Neural cell (in vitro differentiated cells): ENCODE measurements around the gene NDUFB7. TPM values are rescaled to one million over a fixed set of nuclear protein-coding genes. Genes with fewer than 3 reads are reported as not detected.

ENCODE experiments used
- H2AFZ ChIP-seq: fragments of 200-600, 300-800 bp; sonication (generic), shearing (Covaris generic); 2 replicates; pipeline ENCODE4 v1.6.0; 2014; ENCODE audit warnings: low read depth, mild to moderate bottlenecking, antibody characterized with exemption, low read length, moderate library complexity
- H3F3A ChIP-seq: fragments of 200-600 bp; shearing (Covaris generic); 2 replicates; pipeline ENCODE4 v1.6.1; 2016; ENCODE audit warnings: mild to moderate bottlenecking, moderate library complexity, mixed read lengths, antibody characterized with exemption, low read length; ENCODE audit not compliant: insufficient read depth, poor library complexity, severe bottlenecking
- H3K27ac ChIP-seq: fragments of 200-600, 300-800 bp; sonication (generic), shearing (Covaris generic); 2 replicates; pipeline ENCODE4 v1.5.1; 2014; ENCODE audit warnings: mild to moderate bottlenecking, low read length, moderate library complexity
- H3K27me3 ChIP-seq: fragments of 300-800, 200-600 bp; sonication (generic), shearing (Covaris generic); 2 replicates; pipeline ENCODE4 v1.6.0; 2014; ENCODE audit warnings: mild to moderate bottlenecking, low read depth, low read length, moderate library complexity; ENCODE audit not compliant: insufficient read depth
- H3K36me3 ChIP-seq: fragments of 300-800, 200-600 bp; sonication (generic), shearing (Covaris generic); 2 replicates; pipeline ENCODE4 v1.5.1; 2014; ENCODE audit warnings: mild to moderate bottlenecking, antibody characterized with exemption, low read length, moderate library complexity; ENCODE audit not compliant: insufficient read depth
- H3K4me2 ChIP-seq: fragments of 300-800, 200-600 bp; sonication (generic), shearing (Covaris generic); 2 replicates; pipeline ENCODE4 v1.6.0; 2014; ENCODE audit warnings: mild to moderate bottlenecking, low read length
- H3K4me3 ChIP-seq: fragments of 300-800, 200-600 bp; sonication (generic), shearing (Covaris generic); 2 replicates; pipeline ENCODE4 v1.5.1; 2014; ENCODE audit warnings: mild to moderate bottlenecking, low read length, moderate library complexity
- H3K79me2 ChIP-seq: fragments of 200-600 bp; shearing (Covaris generic); replicated peaks from 2 replicates; pipeline ENCODE4 v1.6.0; 2014; ENCODE audit warnings: mild to moderate bottlenecking, low read length, moderate library complexity; ENCODE audit not compliant: insufficient read depth
- H3K9ac ChIP-seq: fragments of 300-800, 200-600 bp; sonication (generic), shearing (Covaris generic); 2 replicates; pipeline ENCODE4 v1.6.1; 2016; ENCODE audit warnings: mild to moderate bottlenecking, low read length, mixed read lengths
- H3K9me2 ChIP-seq: fragments of 200-600 bp; shearing (Covaris generic); 2 replicates; pipeline ENCODE4 v1.6.1; 2016; ENCODE audit warnings: mild to moderate bottlenecking, low read length, mixed read lengths; ENCODE audit not compliant: insufficient read depth
- H3K9me3 ChIP-seq: fragments of 200-600, 300-800 bp; sonication (generic), shearing (Covaris generic); 2 replicates; pipeline ENCODE4 v1.6.1; 2016; ENCODE audit warnings: mild to moderate bottlenecking, mixed run types, low read length, moderate library complexity, mixed read lengths
- H4K20me1 ChIP-seq: fragments of 200-600 bp; shearing (Covaris generic); 2 replicates; pipeline ENCODE4 v1.6.1; 2016; ENCODE audit warnings: mild to moderate bottlenecking, mixed run types; ENCODE audit not compliant: insufficient read depth
- EP300 ChIP-seq: fragments of 450-650 bp; conservative IDR thresholded peaks from 2 replicates; pipeline ENCODE4 v1.6.1; 2014; ENCODE audit warnings: antibody characterized with exemption, mild to moderate bottlenecking, moderate library complexity; ENCODE audit not compliant: poor library complexity, severe bottlenecking
- EZH2 ChIP-seq: fragments of 200-600, 300-800 bp; shearing (Covaris generic), sonication (generic); IDR thresholded peaks from 2 replicates; pipeline ENCODE4 v1.6.1; 2014; ENCODE audit warnings: antibody characterized with exemption, low read length, borderline replicate concordance, mild to moderate bottlenecking; ENCODE audit not compliant: insufficient read depth, poor library complexity, severe bottlenecking
- MXI1 ChIP-seq: fragments of 450-650 bp; conservative IDR thresholded peaks from 2 replicates; pipeline ENCODE4 v1.6.1; 2014; ENCODE audit warnings: antibody characterized with exemption, mild to moderate bottlenecking; ENCODE audit not compliant: poor library complexity, severe bottlenecking
- POLR2AphosphoS5 ChIP-seq: IDR thresholded peaks from 2 replicates; pipeline ENCODE4 v1.6.1; 2012
- RAD21 ChIP-seq: fragments of 450-650 bp; conservative IDR thresholded peaks from 2 replicates; pipeline ENCODE4 v1.6.1; 2014; ENCODE audit warnings: antibody characterized with exemption, mild to moderate bottlenecking, moderate library complexity
- REST ChIP-seq: IDR thresholded peaks from 2 replicates; pipeline ENCODE4 v1.6.1; 2012; ENCODE audit warnings: borderline replicate concordance
- SMC3 ChIP-seq: fragments of 450-650 bp; conservative IDR thresholded peaks from 2 replicates; pipeline ENCODE4 v1.6.1; 2014; ENCODE audit warnings: antibody characterized with exemption, mild to moderate bottlenecking, moderate library complexity; ENCODE audit not compliant: poor library complexity
- TAF1 ChIP-seq: IDR thresholded peaks from 2 replicates; pipeline ENCODE4 v1.6.1; 2012; ENCODE audit warnings: low read depth
- polyA plus RNA-seq: library from polyadenylated mRNA; depleted of rRNA; stranded (reverse); fragments of >200 nt; gene quantifications from 2 replicates; pipeline ENCODE4 v1.2.3, GENCODE V29; 2014
- TF ChIP-seq, protein P1 (sequence below): fragments of 450-650 bp; IDR thresholded peaks from 2 replicates; pipeline ENCODE4 v1.5.1; 2014; ENCODE audit warnings: antibody characterized with exemption, mild to moderate bottlenecking, moderate library complexity; ENCODE audit not compliant: poor library complexity, severe bottlenecking

The NDUFB7 gene
- polyA plus RNA-seq, 1 donor from 2014 or later = 615 TPM

DNA sequence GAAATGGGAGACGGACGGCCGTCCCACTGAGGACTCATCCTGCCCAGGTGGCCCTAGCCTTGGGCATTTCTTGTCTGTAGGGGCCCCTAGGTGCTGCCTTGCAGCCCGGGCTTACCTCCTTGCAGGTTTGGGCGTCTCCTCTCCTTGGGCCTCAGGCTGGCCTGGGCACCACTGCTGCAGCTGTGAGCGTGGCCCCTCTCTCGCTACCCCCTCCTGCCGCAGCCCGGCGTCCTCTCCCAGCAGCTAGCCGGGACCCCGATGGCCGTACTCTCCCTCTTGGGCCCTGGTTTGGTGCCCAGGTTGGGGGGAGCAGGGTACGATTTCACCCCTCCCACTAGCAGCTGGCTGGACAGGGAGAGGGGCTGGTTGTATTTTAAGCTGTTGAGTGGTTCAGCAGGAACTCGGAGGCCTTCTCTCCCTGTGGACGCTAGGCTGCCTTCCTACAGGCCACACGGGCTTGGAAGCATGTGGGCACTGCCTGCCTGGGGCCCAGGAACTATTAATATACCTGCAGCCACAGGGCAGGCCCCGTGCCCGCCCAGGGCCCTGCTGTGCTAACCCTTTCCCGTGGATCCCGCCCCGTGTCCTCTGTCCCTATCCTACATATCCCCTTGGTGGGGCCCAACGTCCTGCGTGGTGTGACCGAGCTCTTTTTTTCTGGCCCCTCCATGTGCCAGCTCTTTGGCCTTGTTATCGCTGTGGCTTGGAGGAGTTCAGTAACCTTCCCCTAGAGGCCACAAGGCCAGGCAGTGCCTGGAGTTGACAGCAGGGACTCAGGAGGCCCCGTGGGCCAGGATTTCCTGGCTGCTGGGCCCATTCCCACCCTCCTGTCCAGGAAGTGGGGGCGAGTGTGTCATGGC, 11.7 kb downstream of the NDUFB7 start:
- Histone ChIP-seq H3K79me2 (no peaks in the 10 kb centered on the region), H4K20me1 (no peaks in the 10 kb centered on the region), H3K9me3 (no peaks in the 10 kb centered on the region), H3K27me3 (no peaks in the 10 kb centered on the region), H3K4me2 (no peak overlapping the region), H3F3A (no peaks in the 10 kb centered on the region), H3K36me3 (no peaks in the 10 kb centered on the region), H3K27ac (no peak overlapping the region), H3K9ac (no peak overlapping the region), H2AFZ (no peak overlapping the region), H3K4me3 (no peak overlapping the region), H3K9me2 (no peaks in the 10 kb centered on the region)
- no peak for TF ChIP-seq RAD21
- TF ChIP-seq SMC3 = no peak
- TF ChIP-seq, protein P1, sequence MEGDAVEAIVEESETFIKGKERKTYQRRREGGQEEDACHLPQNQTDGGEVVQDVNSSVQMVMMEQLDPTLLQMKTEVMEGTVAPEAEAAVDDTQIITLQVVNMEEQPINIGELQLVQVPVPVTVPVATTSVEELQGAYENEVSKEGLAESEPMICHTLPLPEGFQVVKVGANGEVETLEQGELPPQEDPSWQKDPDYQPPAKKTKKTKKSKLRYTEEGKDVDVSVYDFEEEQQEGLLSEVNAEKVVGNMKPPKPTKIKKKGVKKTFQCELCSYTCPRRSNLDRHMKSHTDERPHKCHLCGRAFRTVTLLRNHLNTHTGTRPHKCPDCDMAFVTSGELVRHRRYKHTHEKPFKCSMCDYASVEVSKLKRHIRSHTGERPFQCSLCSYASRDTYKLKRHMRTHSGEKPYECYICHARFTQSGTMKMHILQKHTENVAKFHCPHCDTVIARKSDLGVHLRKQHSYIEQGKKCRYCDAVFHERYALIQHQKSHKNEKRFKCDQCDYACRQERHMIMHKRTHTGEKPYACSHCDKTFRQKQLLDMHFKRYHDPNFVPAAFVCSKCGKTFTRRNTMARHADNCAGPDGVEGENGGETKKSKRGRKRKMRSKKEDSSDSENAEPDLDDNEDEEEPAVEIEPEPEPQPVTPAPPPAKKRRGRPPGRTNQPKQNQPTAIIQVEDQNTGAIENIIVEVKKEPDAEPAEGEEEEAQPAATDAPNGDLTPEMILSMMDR = no peak
- no peak for TF ChIP-seq POLR2AphosphoS5
- TF ChIP-seq REST = no peak
- TF ChIP-seq EZH2 = no peak
- no peak for TF ChIP-seq MXI1
- no peak for TF ChIP-seq TAF1
- TF ChIP-seq EP300 = no peak

DNA sequence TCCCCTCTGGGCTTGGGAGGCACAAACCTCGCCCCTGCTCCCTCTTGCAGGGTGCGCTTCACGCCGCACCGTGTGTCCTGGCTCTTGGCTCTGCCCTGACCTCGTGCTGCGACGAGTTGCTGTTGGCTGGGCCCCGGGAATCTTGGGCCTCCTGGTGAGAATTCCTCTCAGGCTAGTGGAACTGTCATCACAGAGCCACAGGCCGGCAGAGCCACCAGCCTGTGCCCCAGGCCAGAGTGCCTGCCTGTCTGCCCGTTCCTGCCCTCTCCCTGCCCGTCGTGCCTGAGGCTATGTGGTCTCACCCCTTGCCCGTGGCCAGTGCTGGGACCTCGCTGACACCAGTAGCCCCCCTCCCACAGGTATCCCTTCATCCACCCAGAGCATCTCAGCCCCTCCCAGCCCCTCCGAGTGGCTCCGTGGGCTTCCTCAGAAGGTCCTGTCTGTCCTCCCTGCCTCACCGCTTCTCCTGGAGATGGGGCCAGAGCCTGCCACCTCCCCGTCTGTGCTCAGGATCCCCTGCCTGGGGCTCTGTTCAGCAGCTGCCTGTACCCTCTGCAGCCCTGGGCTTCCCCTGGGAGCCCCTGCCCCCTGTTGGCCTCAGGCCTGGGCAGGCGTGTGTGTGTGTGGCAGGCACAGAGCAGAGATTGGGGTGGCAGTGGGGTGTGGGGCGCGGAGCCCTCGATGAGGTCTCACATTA, 13.3 kb downstream of the NDUFB7 start:
- Histone ChIP-seq H3K4me2 (no peak overlapping the region), H3K79me2 (no peaks in the 10 kb centered on the region), H3K9me3 (no peaks in the 10 kb centered on the region), H3K9ac (no peak overlapping the region), H3K27me3 (no peaks in the 10 kb centered on the region), H2AFZ (no peak overlapping the region), H3K27ac (no peak overlapping the region), H3K9me2 (no peaks in the 10 kb centered on the region), H3F3A (no peaks in the 10 kb centered on the region), H4K20me1 (no peaks in the 10 kb centered on the region), H3K36me3 (no peaks in the 10 kb centered on the region), H3K4me3 (no peak overlapping the region)
- TF ChIP-seq MXI1 = no peak
